Measurements from ENCODE around the gene SLC39A10. TPM values are rescaled to one million over a fixed set of nuclear protein-coding genes. Genes with fewer than 3 reads are reported as not detected.

The SLC39A10 gene
- total and polyA plus RNA-seq, 2 of the 4 experiments (the other 2 are of a cell fraction): 17.6 to 64.7 TPM

DNA sequence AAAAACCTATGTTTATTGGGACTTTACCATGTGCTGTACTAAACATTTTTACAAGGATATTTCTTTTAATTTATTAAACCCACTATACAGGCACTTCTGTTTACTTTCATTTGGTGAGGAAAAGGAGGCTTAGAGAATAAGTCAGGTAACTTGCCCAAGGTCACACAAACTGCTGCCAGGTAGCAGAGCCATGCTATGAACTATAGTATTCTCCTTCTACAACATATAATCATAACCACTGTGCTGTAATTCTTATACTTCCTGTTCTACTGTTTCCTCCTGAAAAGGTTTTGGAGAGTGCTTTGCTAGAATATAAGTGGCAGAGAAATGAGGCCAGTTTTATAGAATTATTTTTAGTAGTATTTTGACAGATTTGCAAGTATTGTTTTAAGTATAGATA, 29.5 kb downstream of the SLC39A10 start:
- no peak overlapping the region for H3K18ac ChIP-seq (ENCODE audit: low read depth, low read length)
- ChIA-PET POLR2A (ENCODE audit: unreplicated experiment) (interaction anchor here (0.6 kb wide), 1 partner anchor 73 kb away, joined by 4 read pairs; no protein-coding TSS in a partner anchor), CTCF (no interaction called here)
- H3K27ac ChIP-seq (ENCODE audit: insufficient read depth, low read length): no peak overlapping the region
- no peak overlapping the region for H3K4me3 ChIP-seq (ENCODE audit: insufficient read depth, low read depth, low read length)
- H4K91ac ChIP-seq (ENCODE audit: insufficient read depth, low read depth, low read length): no peak overlapping the region
- no TSS peak for BruUV-seq (replicated peaks)
- no peak overlapping the region for H2AFZ ChIP-seq (replicated peaks; ENCODE audit: low read length, poor library complexity)
- H3K23ac ChIP-seq (ENCODE audit: low read depth, low read length): no peak overlapping the region
- no peaks in the 10 kb centered on the region for H3K9me1 ChIP-seq (ENCODE audit: insufficient read depth, low read length)
- dilution Hi-C loops (cut with HindIII; ENCODE audit: low sequenced_read_pairs, unreplicated experiment): no loop called here
- H2BK120ac ChIP-seq (ENCODE audit: low read depth, low read length): no peak overlapping the region
- no peak overlapping the region for H3K4me2 ChIP-seq (ENCODE audit: low read depth, low read length)
- ATAC-seq (ENCODE audit: low read depth) (no peak), DNase-seq (no peak)
- TF ChIP-seq MAZ (IDR thresholded peaks at IDR 0.05; ENCODE audit: borderline replicate concordance, low read depth, low read length) (no peak), POLR2A (IDR thresholded peaks at IDR 0.05; ENCODE audit: low read depth, low read length) (no peak), SMC3 (IDR thresholded peaks at IDR 0.05; ENCODE audit: low read depth, low read length) (no peak), MXI1 (IDR thresholded peaks at IDR 0.05; ENCODE audit: borderline replicate concordance, low read depth, low read length) (no peak), ELK1 (IDR thresholded peaks at IDR 0.05; ENCODE audit: borderline replicate concordance, low read depth, low read length) (no peak), CTCF (conservative IDR thresholded peaks at IDR 0.05; ENCODE audit: low read depth, low read length) (no peak), BHLHE40 (IDR thresholded peaks at IDR 0.05; ENCODE audit: low read depth, low read length) (no peak), RAD21 (IDR thresholded peaks at IDR 0.05; ENCODE audit: low read length) (no peak), NFE2L2 (IDR thresholded peaks at IDR 0.05; ENCODE audit: low read depth, low read length) (no peak), CHD1 (IDR thresholded peaks at IDR 0.05; ENCODE audit: low read depth, low read length) (no peak), FOS (IDR thresholded peaks at IDR 0.05; ENCODE audit: low read depth, low read length) (no peak), CEBPB (IDR thresholded peaks at IDR 0.05; ENCODE audit: low read depth, low read length) (no peak), RCOR1 (IDR thresholded peaks at IDR 0.05; ENCODE audit: insufficient replicate concordance, low read length) (no peak)
- TF ChIP-seq, protein P1, sequence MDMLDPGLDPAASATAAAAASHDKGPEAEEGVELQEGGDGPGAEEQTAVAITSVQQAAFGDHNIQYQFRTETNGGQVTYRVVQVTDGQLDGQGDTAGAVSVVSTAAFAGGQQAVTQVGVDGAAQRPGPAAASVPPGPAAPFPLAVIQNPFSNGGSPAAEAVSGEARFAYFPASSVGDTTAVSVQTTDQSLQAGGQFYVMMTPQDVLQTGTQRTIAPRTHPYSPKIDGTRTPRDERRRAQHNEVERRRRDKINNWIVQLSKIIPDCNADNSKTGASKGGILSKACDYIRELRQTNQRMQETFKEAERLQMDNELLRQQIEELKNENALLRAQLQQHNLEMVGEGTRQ (IDR thresholded peaks at IDR 0.05; ENCODE audit: low read depth, low read length): no peak
- no peak overlapping the region for H2AK9ac ChIP-seq (replicated peaks; ENCODE audit: low read depth, low read length, poor library complexity)
- no peak overlapping the region for H4K5ac ChIP-seq (ENCODE audit: low read depth, low read length)
- H4K20me1 ChIP-seq (ENCODE audit: insufficient read depth, low read length): no peaks in the 10 kb centered on the region
- in situ Hi-C loops (cut with MboI; ENCODE audit: low sequenced_read_pairs): no loop called here
- H2BK20ac ChIP-seq (ENCODE audit: low read depth, low read length): no peak overlapping the region
- H3K56ac ChIP-seq (ENCODE audit: extremely low read depth, insufficient read depth, low read length): no peak overlapping the region
- no peak overlapping the region for H3K9ac ChIP-seq (ENCODE audit: low read depth, low read length)
- intact Hi-C loops (cut with micrococcal nuclease): loop anchor here (10.0 kb wide), 1 partner anchor 138 kb away; no protein-coding TSS in a partner anchor
- no peak overlapping the region for H2AK5ac ChIP-seq (ENCODE audit: low read depth, low read length)
- H4K8ac ChIP-seq (ENCODE audit: low read depth in 2 of 2, low read length in 2 of 2): no peak overlapping the region
- 0 out of 2 replicates have a peak, but pooled peaks cover 2% of the 10 kb centered on the region for H3K36me3 ChIP-seq (ENCODE audit: control insufficient read depth, insufficient read depth, low read length)
- no peaks in the 10 kb centered on the region for H3K4me1 ChIP-seq (ENCODE audit: control insufficient read depth, insufficient read depth, low read length)
- no peaks in the 10 kb centered on the region for H3K9me3 ChIP-seq (ENCODE audit: control insufficient read depth, insufficient read depth, low read length)
- H3K27me3 ChIP-seq (ENCODE audit: control insufficient read depth, insufficient read depth, low read length): no peaks in the 10 kb centered on the region
- no peak overlapping the region for H2BK15ac ChIP-seq (ENCODE audit: low read depth, low read length)
- no peak overlapping the region for H3K14ac ChIP-seq (replicated peaks; ENCODE audit: low read depth, low read length)
- H2BK5ac ChIP-seq (ENCODE audit: low read depth, low read length, poor library complexity, severe bottlenecking): no peak overlapping the region
- H3K4ac ChIP-seq (ENCODE audit: low read depth, low read length): no peak overlapping the region
- peaks cover 6 to 8% of the 10 kb centered on the region in 2 experiments for H3K79me1 ChIP-seq (ENCODE audit: low read depth in 1 of 2, low read length in 2 of 2)

Data from IMR-90 (cell line).